T-helper 17 cell (primary cell): ENCODE measurements around the gene CGB7. TPM values are rescaled to one million over a fixed set of nuclear protein-coding genes. Genes with fewer than 3 reads are reported as not detected.
A peak's percentile ranks its signal among the peaks of the same experiment; 100 is the strongest.
"Not testable (repeated sequence)": the region's sequence is repeated elsewhere in the genome, so short reads cannot be mapped to it uniquely, and the experiment has no call there.

Source experiments
- ATAC-seq: fragments of 150-1000 bp; cut with Tn5 transposase; 2 replicates; pipeline ENCODE4 v1.10.0; 2021; ENCODE audit warnings: mild to moderate bottlenecking, moderate library complexity
- DNase-seq, 3 donors: peaks; one replicate each; pipeline versions ENCODE4 v3.0.0 to v3.0.0-alpha.2; 2020 to 2021
- H3K9me3 ChIP-seq: one replicate; pipeline ENCODE4 v1.7.0; 2013; ENCODE audit warnings: low read length, mild to moderate bottlenecking; ENCODE audit not compliant: control insufficient read depth, poor library complexity, severe bottlenecking
- H3K27ac Mint-ChIP-seq: one replicate; pipeline ENCODE4 v1.8.0; 2022; ENCODE audit warnings: mild to moderate bottlenecking, moderate library complexity, mixed read lengths
- H3K27me3 Mint-ChIP-seq: one replicate; pipeline ENCODE4 v1.8.0; 2022; ENCODE audit warnings: mixed read lengths
- H3K36me3 Mint-ChIP-seq: one replicate; pipeline ENCODE4 v1.8.0; 2022; ENCODE audit warnings: low read depth, mixed read lengths
- H3K4me1 Mint-ChIP-seq: one replicate; pipeline ENCODE4 v1.8.0; 2022; ENCODE audit warnings: mild to moderate bottlenecking, mixed read lengths
- H3K4me3 Mint-ChIP-seq: one replicate; pipeline ENCODE4 v1.8.0; 2022; ENCODE audit warnings: mild to moderate bottlenecking, moderate library complexity, mixed read lengths
- total RNA-seq, 4 donors: library from RNA in 2 of 4; stranded (reverse) in 2 of 4; gene quantifications; one replicate each; pipeline ENCODE4 v1.2.3 and lab custom pipeline; 2022 to 2026

CGB7 gene
- total RNA-seq, 2 donors from 2014 or later: not detected

- peak overlapping the region; percentile 45 for H3K4me3 Mint-ChIP-seq
- H3K27ac Mint-ChIP-seq: no peak overlapping the region
- H3K9me3 ChIP-seq: no peaks in the 10 kb centered on the region
- peaks cover 64% of the 10 kb centered on the region for H3K27me3 Mint-ChIP-seq
- no peak for ATAC-seq
- peaks cover 9% of the 10 kb centered on the region for H3K36me3 Mint-ChIP-seq
- H3K4me1 Mint-ChIP-seq: peaks cover 4% of the 10 kb centered on the region
- no peak for DNase-seq
Observed at GRCh38 chr19:49065905-49066512, 8.5 kb upstream of the CGB7 start.

DNA sequence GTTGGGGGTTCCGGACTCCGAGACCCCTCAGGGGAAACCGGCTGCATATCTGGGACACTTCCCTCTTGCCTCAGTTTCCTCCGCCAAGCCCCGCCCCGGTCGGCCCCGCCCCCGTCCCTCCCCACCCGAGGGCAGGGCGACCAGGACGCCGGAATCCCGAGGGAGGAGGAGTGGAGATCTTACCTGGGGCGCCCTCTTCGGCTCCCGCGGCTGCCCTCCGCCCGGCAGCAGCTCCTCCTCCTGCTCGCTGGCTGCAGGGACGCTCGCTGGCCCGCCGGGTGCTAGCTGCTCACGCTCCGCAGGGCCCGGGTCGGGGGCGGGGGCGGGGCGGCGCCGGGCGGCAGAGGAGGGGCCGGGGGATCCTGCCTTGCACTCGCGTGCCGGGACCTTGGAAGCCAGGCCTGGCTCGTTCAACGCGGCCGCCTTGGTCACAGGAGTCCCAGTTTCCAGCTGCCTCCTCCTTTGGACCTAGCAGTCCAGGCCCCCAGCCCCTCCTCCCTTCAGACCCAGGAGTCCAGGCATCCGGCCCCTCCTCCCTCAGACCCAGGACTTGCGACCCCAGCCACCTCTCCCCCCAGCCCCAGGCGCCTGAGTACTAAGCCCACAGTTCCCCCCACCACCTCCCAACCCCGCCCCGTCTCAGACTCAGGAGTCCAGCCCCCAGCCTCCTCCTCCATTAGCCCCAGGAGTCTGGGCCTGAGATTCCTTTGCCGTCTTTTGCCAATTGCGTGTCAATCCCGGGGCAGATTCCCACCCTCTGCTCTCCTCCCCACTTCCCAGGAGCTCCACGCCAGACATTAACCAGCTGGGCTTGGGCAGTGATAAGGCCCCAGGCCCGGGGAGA is 7.4 kb upstream of the CGB7 start, which contains the start of gene NTF4:
Gene NTF4 (minus strand): TSS at position 51 of the 844 bp plus-strand sequence. CDS start 2,821 bp downstream, outside the sequence.
- Mint-ChIP-seq H3K27ac (no peak within 1 kb of the TSS), H3K4me1 (peaks cover 4% of the 10 kb centered on the region), H3K27me3 (peaks cover 61% of the 10 kb centered on the region), H3K36me3 (peaks cover 11% of the 10 kb centered on the region), H3K4me3 (peak within 1 kb of the TSS; percentile 55)
- H3K9me3 ChIP-seq: no peaks in the 10 kb centered on the region
- ATAC-seq: no peak
- no peak for DNase-seq

GRCh38 chr19:49064029-49064629 is 6.6 kb upstream of the CGB7 start:
- ATAC-seq: no peak
- no peak overlapping the region for H3K4me3 Mint-ChIP-seq

DNA sequence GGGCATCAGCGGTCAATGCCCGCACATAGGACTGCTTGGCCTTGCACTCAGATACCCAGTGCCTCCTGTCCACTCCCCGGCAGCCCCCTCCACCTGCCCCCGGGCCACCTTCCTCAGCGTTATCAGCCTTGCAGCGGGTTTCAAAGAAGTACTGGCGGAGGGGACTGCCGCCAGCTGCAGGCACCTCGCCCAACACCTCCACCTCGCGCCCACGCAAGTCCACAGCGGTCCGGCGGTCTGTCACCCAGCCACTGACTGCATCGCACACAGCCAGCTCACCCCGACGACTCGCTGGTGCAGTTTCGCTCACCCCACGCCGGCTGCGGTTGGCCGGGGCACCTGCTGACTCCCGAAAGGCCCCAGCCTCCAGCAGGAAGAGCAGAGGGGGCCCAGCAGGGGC is 3.9 kb upstream of the CGB7 start:
- ATAC-seq (no peak), DNase-seq (no peak)
- Mint-ChIP-seq H3K27me3 (peaks cover 63% of the 10 kb centered on the region), H3K4me3 (no peak overlapping the region), H3K4me1 (peaks cover 20% of the 10 kb centered on the region), H3K36me3 (peaks cover 13% of the 10 kb centered on the region), H3K27ac (no peak overlapping the region)
- H3K9me3 ChIP-seq: no peaks in the 10 kb centered on the region

More at GRCh38 chr19:49064029-49064629, 6.6 kb upstream of the CGB7 start:
- H3K27ac Mint-ChIP-seq: no peak overlapping the region
- no peak for DNase-seq
- peaks cover 15% of the 10 kb centered on the region for H3K36me3 Mint-ChIP-seq
- peaks cover 4% of the 10 kb centered on the region for H3K4me1 Mint-ChIP-seq
- peaks cover 64% of the 10 kb centered on the region for H3K27me3 Mint-ChIP-seq
- H3K9me3 ChIP-seq: no peaks in the 10 kb centered on the region

DNA sequence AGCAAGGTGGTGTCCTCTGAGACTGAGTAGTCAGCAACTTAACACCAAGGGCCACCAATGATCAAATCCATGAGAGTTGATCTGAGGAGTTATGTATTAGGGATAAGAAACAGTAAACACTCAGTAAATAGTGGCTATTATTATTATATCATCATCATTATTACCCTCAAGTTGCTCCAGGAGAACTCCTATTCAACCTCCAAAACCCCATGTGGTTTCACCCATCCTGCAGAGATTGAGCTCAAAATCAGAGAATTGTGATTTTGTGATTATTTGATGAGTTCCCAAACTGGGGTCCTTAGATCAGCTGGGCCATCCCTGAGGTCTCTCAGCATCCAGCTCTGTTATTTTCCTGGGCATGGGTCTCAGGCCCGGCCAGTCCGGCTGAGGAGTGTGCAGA is 3.5 kb upstream of the CGB7 start:
- Mint-ChIP-seq H3K36me3 (peaks cover 13% of the 10 kb centered on the region), H3K4me3 (no peak overlapping the region), H3K27ac (no peak overlapping the region), H3K4me1 (peaks cover 24% of the 10 kb centered on the region), H3K27me3 (peaks cover 59% of the 10 kb centered on the region)
- no peak for DNase-seq
- H3K9me3 ChIP-seq: no peaks in the 10 kb centered on the region
- ATAC-seq: no peak

DNA sequence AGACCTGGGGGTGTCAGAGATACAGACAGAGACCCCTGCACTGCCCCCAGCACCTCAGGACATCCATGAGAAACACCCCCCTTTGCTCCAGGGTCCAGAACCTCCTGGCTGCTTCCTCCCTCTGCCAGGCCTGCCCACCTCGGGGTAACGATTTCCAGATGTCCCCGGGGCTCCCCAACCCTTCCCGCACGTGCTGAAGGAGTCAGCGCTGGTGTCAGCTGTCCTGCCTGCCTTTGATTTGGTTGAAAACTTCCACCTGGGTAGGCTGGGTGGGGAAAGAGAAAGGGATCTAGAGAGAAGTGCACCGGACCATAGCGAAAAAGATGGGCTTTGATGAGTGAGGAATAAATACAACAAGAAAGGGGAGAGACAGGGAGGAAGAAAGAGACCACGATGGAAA is 1.5 kb upstream of the CGB7 start:
- DNase-seq (no peak), ATAC-seq (no peak)
- H3K4me1 Mint-ChIP-seq: peaks cover 20% of the 10 kb centered on the region
- peaks cover 9% of the 10 kb centered on the region for H3K36me3 Mint-ChIP-seq
- H3K4me3 Mint-ChIP-seq: peak overlapping the region; percentile 51
- H3K27ac Mint-ChIP-seq: no peak overlapping the region
- H3K27me3 Mint-ChIP-seq: peaks cover 51% of the 10 kb centered on the region
- no peaks in the 10 kb centered on the region for H3K9me3 ChIP-seq

DNA sequence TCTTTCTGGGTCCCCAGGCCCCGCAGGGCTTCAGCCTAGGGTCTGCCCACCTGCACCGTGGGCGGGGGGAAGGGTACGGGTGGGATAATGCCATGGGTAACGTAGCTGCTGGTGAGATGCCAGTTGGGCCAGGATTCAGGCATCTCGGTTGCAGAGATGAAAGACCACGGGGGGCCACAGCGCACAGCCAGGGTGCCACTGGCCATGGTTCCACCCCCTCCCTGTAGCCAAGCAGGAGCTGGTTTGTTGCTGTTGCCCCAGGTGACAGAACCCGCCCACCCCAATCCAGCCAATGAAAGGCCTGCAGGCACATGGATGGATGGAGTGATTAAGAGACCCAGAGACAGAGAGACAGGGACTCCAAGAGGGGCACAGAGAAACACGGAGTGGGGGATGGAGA is 1.0 kb upstream of the CGB7 start:
- peaks cover 48% of the 10 kb centered on the region for H3K27me3 Mint-ChIP-seq
- no peak overlapping the region for H3K27ac Mint-ChIP-seq

DNA sequence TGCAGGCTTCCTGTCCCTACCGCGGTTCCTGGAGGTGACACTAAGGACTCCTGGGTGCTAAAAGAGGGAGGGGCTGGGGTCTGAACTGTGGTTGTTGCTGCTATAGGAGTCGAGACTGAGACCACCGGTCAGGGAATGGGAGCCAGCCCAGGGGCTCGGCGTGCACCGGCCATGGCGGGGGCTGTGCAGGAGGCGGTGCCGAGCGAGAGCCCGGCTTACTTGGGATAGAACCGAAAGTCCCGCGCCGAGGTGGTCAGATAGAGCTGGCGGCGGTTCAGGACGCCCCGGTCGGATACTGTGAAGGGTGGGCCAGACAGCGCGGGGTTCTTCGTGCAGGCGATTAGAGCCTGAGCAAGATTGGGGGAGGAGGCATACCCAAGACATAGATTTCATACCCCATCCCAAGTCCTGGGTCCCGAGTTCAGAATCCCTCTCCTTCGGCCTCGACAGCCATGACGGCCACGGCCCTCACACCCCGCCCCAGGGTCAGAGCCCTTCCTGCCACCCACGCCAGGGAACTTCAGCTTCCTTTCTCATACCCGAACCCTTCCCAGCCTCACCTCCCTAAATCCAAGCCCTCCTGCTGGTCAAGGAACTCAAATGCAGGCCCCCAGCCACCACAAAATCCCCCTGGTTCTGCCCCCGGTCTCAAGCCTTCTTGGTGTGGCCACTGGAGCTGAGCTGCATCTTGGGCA is 500 bp downstream of the CGB7 start:
- H3K4me1 Mint-ChIP-seq: peaks cover 20% of the 10 kb centered on the region
- H3K27me3 Mint-ChIP-seq: peaks cover 44% of the 10 kb centered on the region
- H3K9me3 ChIP-seq, H3K36me3 Mint-ChIP-seq, DNase-seq, ATAC-seq: not testable (repeated sequence)
- peak overlapping the region; percentile 96 for H3K4me3 Mint-ChIP-seq
- H3K27ac Mint-ChIP-seq: peak overlapping the region; percentile 68

More for the DNA sequence above, 1.0 kb upstream of the CGB7 start:
- Mint-ChIP-seq H3K4me3 (peak overlapping the region; percentile 96), H3K36me3 (peaks cover 9% of the 10 kb centered on the region), H3K4me1 (peaks cover 20% of the 10 kb centered on the region)
- no peak for ATAC-seq
- no peak for DNase-seq
- H3K9me3 ChIP-seq: no peaks in the 10 kb centered on the region

- peaks cover 20% of the 10 kb centered on the region for H3K4me1 Mint-ChIP-seq
- peaks cover 38% of the 10 kb centered on the region for H3K27me3 Mint-ChIP-seq
- ATAC-seq: peak; percentile 85
- H3K9me3 ChIP-seq: no peaks in the 10 kb centered on the region
- peaks cover 9% of the 10 kb centered on the region for H3K36me3 Mint-ChIP-seq
- DNase-seq: peak; percentile 44 to 58 (median 46)
- no peak overlapping the region for H3K27ac Mint-ChIP-seq
- H3K4me3 Mint-ChIP-seq: peak overlapping the region; percentile 96
Observed at GRCh38 chr19:49056101-49056901, 1.2 kb downstream of the CGB7 start.

GRCh38 chr19:49050376-49051033 is 7.0 kb downstream of the CGB7 start:
- DNase-seq, H3K4me3 Mint-ChIP-seq, H3K4me1 Mint-ChIP-seq, H3K9me3 ChIP-seq, ATAC-seq, H3K27me3 Mint-ChIP-seq, H3K36me3 Mint-ChIP-seq, H3K27ac Mint-ChIP-seq: not testable (repeated sequence)

DNA sequence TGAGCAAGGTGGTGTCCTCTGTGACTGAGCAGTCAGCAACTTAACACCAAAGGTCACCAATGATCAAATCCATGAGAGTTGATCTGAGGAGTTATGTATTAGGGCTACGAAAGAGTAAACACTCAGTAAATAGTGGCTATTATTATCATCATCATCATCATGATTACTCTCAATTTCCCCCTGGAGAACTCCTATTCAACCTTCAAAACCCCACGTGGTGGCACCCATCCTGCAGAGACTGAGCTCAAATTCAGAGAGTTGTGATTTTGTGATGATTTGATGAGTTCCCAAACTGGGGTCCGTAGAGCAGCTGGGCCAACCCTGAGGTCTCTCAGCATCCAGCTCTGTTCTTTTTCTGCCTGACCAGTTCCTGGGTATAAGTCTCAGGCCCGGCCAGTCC is 7.7 kb downstream of the CGB7 start:
- H3K4me3 Mint-ChIP-seq, H3K27ac Mint-ChIP-seq, H3K4me1 Mint-ChIP-seq, H3K27me3 Mint-ChIP-seq, ATAC-seq, H3K36me3 Mint-ChIP-seq, DNase-seq, H3K9me3 ChIP-seq: not testable (repeated sequence)

DNA sequence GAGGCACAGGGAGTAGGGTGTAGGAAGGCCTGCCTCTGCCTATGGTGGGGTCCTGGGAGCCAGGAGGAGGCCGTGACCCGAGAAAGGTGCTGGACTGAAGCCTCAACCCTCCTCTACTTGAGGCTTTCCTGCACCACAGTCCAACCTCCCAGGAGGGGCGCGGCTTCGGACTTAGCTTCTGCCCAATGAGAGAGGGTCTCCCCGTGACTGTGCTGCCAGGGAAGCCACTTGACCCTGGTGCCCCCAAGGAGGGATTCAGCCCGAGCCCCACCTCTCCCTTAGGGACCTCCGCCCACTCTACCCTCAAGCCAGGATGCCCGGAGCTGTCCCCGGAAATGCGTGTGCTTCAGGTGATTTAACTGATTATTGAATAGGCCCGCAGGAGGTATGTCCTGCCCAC is 8.5 kb downstream of the CGB7 start, which contains the start of gene CGB8:
Gene CGB8 (minus strand): TSS at position 101 of the 400 bp plus-strand sequence. CDS start 372 bp downstream, outside the sequence.
- not testable (repeated sequence) for DNase-seq, H3K4me3 Mint-ChIP-seq, H3K9me3 ChIP-seq, H3K27ac Mint-ChIP-seq, H3K27me3 Mint-ChIP-seq, H3K36me3 Mint-ChIP-seq, H3K4me1 Mint-ChIP-seq, ATAC-seq
